Measurements from ENCODE around the gene WWP2.
A peak's percentile ranks its signal among the peaks of the same experiment; 100 is the strongest.

Gene WWP2

DNA sequence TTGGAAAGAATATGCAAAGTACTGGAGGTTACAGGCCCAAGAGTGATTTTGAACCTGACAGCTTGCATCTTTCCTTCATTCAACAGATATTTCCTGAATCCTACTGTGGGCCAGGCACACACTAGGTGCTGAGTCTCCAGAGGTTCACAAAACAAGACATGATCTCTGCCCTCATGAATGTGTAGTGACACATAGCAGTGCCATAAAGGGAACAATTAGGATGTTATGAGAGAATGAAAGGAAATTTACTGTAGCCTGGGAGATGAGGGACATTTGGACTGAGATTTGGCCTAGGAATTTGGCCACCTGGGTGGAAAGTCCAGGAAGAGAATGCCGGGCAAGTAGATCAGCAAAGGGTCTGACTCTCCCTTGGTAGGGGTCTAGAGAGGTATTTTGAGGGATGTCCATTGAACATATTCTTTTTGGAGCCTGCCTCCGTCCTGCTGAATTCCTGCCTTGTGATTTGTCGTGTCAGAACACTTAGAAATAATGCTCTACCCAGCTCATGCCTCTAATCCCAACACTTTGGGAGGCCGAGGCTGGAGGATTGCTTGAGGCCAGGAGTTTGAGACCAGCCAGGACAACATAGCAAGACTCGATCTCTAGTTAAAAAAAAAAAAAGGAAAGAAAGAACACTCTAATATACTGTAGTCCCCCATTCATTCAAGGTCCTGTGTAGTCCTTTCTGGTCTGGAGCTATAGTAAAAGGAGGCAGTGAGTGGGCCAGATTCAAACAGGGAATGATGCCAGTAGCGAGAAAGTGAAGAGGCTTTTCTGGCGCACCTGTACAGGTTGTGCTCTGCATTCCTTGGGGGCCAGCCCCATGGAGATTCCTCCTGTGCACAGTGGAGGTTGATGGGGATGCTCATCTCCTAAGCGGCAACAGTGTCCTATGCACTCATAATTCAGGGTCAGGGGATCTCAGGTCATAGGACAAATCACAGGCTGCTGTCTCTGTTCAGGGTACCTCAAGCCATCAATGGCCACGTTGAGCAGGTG lies 98.4 kb downstream of the WWP2 start:
- DNase-seq: no peak

DNA sequence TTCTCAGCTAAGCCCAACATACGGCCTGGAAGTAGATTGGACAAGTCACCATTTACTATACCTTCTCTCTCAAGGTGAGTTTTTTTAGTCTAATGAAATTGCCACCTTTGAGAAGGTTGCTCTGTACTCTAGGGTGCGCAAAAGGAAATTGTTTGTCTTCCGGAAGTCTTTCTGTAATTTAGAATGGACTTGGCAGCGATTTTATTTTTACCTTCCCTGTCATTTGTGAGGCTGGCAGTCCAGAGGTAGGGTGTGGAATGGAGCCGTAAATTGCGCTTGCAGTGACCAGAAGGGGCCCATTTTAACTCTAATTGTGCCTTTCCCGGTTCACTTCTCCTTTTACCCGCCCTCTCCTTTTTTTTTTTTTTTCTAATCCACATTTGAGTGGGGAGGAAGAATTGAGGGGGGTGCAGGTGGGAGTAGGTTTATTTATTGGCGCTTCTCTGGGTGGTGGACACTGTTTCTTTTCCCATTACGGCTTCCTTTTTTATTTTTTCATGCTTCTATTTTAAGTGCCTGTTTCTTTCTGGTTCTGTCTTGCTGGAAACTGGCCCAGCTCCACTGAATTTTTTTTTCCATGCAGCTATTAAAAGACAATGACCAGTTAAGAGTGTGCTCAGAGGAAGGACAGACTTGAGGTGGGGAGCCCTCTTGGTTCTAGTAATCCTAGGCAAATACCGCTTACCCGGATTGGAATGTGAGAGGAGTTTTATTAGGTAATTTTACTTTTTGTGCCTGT lies 99.3 kb downstream of the WWP2 start:
- DNase-seq: no peak

DNA sequence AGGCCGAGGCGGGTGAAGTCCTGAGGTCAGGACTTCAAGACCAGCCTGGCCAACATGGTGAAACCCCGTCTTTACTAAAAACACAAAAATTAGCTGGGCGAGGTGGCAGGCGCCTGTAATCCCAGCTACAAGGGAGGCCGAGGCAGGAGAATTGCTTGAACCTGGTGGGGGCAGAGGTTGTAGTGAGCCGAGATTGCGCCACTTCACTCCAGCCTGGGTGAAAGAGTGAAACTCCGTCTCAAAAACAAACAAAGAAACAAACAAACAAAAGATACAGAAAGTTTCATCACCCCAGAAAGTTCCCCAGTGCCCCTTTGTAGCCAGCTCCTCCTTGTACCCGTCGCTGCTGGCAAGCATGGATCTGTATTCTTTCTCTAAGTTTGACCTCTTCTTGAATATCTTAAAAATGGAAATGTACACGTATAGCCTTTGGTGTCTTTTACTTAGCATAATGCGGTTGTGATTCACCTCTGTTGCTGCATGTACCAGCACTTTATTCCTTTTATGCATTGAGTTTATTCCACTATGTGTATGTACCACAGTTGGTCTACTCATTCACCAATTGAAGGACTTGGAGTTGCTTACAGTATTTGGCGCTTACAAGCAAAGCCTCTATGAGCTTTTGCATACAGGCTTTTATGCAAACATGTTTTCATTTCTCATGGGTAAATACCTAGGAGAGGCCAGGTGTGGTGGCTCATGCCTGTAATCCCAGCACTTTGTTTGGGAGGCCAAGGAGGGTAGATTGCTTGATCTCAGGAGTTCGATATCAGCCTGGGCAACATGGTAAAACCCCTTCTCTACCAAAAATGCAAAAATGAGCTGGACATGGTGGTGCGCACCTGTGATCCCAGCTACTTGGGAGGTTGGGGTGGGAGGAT lies 101.5 kb downstream of the WWP2 start:
- DNase-seq: no peak

DNA sequence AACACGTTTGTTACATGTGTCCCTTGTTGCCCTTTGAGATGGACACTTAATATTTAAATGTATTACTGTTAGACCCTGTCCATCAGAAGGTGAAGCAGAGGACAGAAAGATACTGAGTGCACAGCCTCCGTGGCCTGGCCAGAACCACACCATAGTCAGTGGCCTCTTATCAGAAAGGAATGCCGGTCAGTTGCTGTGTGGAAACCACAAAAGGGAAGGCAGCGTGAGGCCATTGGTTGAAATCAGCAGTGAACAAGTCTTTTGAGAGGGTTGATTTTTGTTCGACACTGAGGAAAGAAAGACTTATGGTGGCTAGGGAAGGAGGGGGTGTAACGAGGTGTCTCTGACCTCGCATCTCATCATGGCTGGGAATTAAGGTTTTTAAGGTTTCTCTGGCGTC lies 103.6 kb downstream of the WWP2 start:
- no peak for DNase-seq

DNA sequence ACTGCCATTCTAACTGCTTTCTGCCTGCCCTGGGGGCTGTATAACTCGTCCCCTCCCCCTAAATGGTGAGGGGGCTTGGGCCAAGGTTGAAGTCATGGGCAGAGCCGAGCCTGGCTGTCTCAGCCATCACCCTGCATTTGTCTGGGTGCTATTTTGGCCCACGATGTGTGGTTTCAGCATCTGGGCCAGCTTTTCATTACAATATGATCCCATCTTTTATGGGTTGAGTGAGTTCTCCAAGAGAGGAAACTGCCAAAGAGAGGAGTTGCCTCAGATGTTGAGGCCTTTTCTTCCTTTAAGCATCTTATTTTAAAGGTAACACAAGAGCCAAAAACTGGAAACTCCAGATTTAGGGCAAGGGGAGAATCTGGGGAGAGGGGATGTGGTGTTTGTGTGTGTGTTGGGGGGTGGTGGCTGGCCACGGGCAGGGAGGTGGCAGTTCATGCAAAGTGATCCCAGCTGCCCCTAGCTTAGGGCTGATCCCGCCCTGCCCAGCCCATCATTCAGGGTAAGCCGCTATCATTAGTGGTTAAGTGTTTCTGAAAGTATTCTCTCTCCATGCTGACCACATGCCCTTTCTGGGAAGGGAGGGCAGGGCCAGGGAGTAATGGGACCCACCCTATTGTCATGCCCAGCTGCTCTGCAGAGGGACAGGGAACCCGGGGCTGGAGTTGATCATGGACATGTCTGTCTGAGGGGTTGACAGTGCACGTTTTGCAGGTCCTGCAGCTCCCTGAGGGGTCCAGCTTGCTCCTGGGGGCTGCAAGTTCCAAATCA lies 105.8 kb downstream of the WWP2 start:
- DNase-seq: no peak

DNA sequence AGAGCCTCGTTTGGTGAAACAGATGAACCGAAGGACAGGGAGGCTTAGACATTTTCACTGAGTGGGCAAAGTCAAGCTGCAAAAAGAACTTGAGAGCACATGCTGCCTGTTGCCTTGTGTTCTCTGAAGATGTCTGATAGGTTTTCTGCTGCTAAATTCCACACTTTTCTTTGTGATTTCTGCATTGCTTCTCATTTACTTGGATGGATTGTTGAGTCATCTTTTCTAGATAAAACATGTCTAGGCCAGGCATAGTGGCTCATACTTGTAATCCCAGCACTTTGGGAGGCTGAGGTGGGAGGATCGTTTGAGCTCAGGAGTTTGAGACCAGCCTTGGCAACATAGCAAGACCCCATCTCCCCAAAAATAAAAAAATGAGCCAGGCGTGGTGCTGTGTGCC lies 108.6 kb downstream of the WWP2 start:
- DNase-seq: no peak

DNA sequence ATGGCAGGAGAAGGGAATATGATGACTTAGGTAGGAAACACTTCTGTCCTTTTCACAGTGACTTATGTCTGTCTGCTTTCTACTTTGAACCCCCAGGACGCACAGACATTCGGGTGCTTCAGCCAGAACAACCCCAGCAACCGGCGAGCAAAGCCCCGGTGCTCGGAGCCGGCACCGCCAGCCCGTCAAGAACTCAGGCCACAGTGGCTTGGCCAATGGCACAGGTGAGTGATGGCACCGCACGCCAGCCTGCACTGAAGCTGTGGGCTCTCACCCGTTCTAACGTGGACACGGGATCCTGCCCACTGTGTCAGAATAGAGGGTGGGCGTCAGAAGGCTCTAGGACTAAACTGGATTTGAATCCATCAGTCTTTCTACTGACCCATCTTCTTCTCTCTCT lies 109.6 kb downstream of the WWP2 start:
- no peak for DNase-seq

DNA sequence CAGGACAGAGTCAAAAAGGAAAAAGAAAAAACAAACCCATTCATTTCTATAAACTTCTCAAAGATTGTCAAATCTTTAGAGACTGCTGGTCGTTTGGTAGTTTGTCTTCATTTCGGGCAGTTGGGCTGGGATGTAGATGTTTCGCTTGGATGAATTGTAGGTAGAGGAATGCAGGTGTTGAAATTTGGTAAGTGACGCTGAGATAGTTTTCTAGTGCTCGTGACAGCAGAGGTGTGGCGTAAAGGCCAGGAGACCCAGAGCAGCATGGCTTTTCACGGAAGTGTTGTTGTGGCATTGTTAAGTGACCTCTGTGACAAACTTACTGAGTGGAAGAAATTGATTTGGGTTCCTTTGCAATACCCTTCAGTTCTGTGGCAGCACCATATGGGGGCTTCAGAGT lies 110.8 kb downstream of the WWP2 start:
- no peak for DNase-seq

DNA sequence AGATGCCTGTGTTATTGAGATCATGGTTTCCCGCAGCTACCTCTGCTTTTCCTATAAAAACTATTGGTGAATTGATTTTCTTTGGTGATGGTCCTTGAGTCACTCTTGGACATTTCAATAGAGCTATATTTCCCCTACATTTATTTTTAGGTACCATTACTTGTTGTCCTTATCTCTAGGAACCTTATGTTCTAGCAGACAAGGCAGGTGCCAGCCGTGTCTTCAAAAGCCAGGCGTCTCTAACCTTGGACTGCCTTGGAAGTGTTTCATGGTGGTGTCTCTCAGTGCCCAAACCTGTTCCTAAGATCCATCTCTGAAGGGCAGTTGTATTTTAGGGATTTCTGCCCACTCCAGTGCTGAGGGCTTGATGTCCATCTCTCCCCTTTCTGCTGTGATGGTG lies 111.7 kb downstream of the WWP2 start:
- DNase-seq: no peak

DNA sequence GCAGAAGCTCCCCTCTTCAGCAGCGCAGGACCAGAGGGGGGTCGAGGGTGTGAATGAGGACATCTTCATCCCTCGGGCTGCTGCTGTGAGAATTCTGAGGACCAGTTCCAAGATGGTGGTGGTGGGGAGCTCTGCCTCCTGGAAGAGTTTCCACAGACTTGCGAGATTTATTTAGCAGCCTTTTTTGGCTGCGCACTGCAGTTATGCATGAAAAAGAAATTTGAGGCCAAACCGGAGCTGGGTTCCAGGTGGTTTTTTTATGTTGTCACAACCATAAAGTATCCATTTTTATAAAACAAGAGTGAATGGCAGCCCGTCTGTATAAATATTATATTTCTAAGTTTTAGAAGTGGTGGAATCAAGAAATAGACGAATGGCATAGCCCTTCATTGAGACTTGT lies 112.1 kb downstream of the WWP2 start:
- no peak for DNase-seq

DNA sequence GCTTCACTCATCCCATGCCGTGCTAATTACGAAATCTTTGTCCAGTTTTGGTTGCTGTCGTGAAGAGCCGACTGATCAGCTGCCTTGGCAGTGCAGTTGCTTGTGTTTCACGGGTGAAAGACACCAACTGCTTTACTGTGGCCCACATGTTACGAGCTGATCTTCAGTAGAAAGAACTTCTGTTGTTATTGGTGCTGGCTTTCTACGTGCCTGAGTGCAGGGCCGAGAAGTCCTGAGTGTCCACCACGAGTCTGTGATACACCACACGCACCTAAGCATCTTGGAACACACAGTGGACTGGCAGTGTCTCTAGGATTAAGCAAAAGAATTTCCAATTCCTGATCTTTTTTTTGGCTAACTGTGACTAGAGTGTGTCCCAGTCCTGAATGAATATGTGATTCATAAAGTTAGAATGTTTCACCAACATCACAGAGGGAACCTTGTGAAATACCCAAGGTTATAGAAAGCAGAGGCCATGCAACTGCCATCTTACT lies 118.6 kb downstream of the WWP2 start:
- no peak for DNase-seq

DNA sequence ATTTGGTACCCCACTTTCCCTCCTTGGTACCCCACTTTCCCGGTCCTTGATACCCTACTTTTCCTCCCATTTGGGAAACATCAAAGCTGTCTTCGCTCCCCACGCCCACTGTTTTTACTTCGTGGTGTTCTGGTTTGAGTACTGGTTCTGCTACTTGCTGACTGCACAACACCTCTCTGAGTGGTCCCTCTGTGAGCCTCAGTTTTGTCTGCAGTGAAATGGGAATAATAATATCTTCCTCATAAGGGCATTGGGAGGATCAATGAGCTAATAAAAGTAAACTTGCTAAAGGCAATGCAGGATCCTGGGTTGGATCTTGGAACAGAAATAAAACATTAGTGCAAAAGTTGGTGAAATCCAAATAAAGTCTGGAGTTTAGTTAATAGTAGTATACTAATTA lies 119.0 kb downstream of the WWP2 start:
- DNase-seq: no peak

DNA sequence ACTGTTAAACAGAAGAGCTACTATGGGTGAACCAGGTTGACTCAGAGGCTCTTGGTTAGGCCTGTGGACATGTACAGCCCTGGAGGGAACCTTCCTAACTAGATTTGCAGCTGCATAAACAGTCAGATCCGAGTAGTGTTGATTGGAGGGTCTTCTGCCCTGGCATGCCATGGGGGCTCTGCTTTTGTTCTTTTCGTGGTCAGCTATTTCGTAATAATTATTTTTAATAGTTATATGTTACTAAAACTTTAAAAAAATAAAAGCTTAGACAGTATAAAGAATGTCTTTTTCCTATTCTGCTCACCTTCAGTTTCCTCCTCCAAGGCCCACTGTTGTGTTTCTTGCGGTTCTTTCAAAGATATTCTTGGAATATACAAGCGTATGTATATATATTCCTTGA lies 121.6 kb downstream of the WWP2 start:
- no peak for DNase-seq

DNA sequence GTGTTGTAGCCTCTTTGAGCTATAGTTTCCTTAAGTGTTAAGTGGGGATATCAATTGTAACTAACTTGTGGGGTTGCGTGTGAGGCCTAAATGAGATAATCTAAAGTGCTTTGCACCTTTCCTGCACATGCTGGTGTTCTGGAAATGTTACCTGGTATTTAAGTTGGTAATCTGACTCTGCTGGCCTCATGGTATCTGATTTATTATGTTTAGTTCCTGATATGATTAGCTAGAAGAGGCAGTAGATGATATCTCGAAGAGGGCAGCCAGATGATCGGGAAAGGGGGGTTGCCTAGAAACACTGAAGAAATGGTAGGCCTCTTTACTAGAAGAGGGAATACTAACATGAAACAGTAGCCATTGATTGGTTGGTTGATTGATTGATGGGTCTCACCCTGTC lies 123.6 kb downstream of the WWP2 start:
- no peak for DNase-seq

DNA sequence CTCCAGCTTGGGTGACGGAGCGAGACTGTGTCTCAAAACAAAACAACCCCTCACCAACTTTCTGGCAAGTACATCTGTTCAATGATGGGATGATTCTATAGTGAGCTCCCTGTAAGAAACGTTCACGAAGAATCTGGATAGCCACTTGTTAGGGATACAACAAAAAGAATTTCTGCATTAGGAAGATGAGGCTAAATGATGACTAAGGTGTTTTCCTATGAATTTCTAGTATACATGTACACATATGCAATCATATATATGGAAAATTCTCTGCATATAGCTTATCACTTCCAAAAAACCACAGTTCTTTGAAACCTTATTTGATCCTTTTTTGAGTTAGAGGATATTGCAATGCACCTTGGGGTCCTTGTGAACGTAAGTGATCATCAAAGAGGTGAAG lies 124.6 kb downstream of the WWP2 start:
- DNase-seq: no peak

DNA sequence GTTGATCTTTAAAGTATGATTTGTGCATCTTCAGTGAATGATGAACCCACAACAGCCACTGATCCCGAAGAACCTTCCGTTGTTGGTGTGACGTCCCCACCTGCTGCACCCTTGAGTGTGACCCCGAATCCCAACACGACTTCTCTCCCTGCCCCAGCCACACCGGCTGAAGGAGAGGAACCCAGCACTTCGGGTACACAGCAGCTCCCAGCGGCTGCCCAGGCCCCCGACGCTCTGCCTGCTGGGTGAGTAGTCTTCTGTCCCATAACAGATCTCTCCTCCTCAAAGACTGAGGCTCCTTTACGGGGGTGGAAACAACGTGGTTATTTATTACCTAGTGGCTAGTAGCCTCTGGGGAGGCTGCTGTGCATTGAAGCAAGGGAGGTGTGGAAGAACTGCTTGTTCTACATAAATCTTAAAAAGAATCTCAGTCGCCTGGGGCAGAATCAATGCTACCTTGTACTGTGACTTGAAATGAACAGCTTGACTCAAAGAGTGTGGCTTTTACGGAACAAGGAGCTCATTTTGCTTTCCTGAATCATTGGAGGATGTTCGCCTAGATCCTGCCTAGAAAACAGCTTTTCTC lies 126.0 kb downstream of the WWP2 start:
- DNase-seq: no peak

DNA sequence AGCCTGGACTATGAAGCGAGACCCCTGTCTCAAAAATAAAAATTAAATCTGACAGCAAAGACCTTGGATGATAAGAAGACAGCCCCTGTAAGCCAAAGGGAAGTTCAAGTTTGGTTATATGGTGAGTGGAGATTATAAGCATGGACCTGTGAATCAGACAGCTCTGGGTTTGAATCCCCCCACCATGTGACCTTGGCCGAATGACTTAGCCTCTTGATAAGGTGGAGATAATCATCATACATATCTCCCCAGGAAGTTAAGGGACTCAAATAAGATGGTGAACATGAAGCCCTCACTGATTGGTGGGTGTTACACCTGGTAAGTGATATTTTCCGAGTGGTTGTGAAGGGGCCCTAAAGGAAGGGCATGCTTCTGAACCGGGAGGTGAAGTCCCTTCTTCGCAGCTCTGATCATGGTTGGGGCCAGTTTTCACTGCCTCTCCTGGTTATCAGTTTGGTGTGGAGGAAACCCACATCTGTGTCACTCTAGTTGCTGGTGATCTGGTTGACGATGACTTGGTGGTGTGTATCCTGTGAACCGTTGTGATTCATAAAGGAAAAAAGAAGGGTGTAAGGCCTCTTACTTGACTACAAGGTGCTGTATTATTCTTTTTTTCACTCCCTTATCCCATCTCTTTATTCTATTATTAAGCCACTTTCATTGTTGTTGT lies 127.3 kb downstream of the WWP2 start:
- no peak for DNase-seq

DNA sequence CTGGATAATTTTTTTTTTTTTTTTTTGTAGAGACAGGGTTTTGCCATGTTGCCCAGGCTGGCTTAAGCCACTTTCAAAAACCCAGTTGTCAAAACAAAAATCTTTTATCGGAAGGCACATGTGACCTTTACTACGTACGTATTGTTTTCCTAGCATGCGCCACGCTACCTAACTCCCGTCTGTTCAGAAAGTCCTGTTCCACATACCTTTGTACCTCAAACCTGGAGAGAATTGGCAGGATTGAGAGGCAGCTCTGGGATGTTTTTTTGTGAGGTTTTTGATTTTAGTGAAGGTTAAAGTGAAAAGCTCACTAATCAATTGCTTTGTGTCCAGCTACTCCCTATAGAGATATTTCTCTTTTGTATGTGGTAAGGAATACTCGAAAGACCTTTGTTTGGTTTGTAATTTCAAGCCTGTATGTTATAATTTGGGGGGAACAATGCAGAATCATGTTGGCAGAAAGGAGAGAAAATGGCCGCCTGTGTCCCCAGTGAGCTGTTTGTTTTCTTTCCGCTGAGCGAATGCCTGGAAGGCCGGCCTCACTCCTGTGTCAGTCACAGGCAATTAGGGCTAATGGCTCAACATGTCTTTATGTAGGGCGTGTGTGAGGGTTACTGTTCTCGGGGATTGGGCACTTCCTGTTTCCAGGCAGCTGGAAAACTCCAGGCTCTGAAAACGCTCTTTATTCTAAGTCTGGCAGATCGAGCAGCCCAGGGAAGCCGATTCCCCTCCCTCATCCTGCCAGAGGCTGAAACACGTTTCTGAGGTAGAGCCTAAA lies 128.2 kb downstream of the WWP2 start:
- peak; percentile 92 for DNase-seq

DNA sequence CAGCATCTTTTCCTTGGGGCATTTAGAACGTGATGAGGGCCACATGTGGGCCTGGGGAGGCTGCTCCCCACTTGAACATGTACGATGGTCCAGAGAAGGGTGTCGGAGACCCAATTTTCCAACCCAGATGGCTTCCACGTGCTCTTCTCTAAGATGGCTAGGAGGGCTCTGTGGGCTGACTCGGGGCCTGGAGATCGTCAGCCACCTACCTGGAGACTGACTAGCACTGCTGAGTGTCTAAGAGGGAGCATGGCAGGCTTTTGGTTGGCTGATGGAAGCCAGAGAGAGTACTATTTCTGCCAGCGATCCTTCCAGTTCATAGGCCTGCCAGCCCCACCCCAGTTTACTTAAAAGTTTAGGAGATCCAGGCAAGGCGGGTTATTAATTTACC lies 128.8 kb downstream of the WWP2 start:
- DNase-seq: peak; percentile 52

DNA sequence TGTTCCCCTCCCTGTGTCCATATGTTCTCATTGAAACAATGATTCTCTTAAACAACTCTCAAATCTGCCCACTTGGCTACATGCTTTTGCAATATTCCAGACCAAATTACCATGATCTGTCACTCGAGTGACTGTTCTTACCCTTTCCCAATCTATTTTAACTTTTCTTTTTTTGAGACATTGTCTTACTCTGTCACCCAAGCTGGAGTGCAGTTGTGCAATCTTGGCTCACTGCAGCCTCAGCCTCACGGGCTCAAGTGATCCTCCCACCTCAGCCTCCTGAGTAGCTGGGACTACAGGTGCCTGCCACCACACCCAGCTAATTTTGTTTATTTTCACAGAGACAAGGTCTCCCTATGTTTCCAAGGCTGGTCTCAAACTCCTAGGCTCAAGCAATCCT lies 130.2 kb downstream of the WWP2 start:
- no peak for DNase-seq

Measured in NCI-H146 (cell line).